ENCODE data around the gene THOC7.

GRCh38 chr3:63895422-63896189 is 32.0 kb upstream of the THOC7 start:
- TF ChIP-seq SMC3 (IDR thresholded peaks at IDR 0.05; ENCODE audit: low read depth, low read length) = no peak
- TF ChIP-seq, protein P1, sequence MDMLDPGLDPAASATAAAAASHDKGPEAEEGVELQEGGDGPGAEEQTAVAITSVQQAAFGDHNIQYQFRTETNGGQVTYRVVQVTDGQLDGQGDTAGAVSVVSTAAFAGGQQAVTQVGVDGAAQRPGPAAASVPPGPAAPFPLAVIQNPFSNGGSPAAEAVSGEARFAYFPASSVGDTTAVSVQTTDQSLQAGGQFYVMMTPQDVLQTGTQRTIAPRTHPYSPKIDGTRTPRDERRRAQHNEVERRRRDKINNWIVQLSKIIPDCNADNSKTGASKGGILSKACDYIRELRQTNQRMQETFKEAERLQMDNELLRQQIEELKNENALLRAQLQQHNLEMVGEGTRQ (IDR thresholded peaks at IDR 0.05; ENCODE audit: low read depth, low read length) = no peak
- TF ChIP-seq CTCF (conservative IDR thresholded peaks at IDR 0.05; ENCODE audit: low read depth, low read length) = no peak
- no peak for TF ChIP-seq POLR2A (IDR thresholded peaks at IDR 0.05; ENCODE audit: low read depth, low read length)
- no peak for TF ChIP-seq CEBPB (IDR thresholded peaks at IDR 0.05; ENCODE audit: low read depth, low read length)
